Sigmoid colon (tissue), 7 donors: ENCODE results near the gene PEX1. TPM values are rescaled to one million over a fixed set of nuclear protein-coding genes. Genes with fewer than 3 reads are reported as not detected.

Experiments
- DNase-seq: peaks from one replicate; pipeline ENCODE4 v3.0.0-alpha.2; 2019
- H3K27ac ChIP-seq, 4 donors: fragments of 200-600 bp; sonication (generic); one replicate each; pipeline ENCODE4 v1.5.1; 2016 to 2019; ENCODE audit warnings: mild to moderate bottlenecking in 1 of 4
- H3K27me3 ChIP-seq, 3 donors: fragments of 200-600 bp; sonication (generic); one replicate each; pipeline ENCODE4 v1.5.1; 2019; ENCODE audit warnings: mild to moderate bottlenecking in 1 of 3
- H3K36me3 ChIP-seq, 4 donors: fragments of 200-600 bp; sonication (generic); one replicate each; pipeline ENCODE4 v1.5.1; 2016 to 2019
- H3K4me1 ChIP-seq, 4 donors: fragments of 200-600 bp; sonication (generic); one replicate each; pipeline ENCODE4 v1.5.1; 2017 to 2019
- H3K4me3 ChIP-seq, 4 donors: fragments of 200-600 bp; sonication (generic); one replicate each; pipeline ENCODE4 v1.5.1; 2017 to 2019; ENCODE audit warnings: mild to moderate bottlenecking in 2 of 4, moderate library complexity in 1 of 4
- H3K9me3 ChIP-seq, 4 donors: fragments of 200-600 bp in 3 of 4; sonication (generic) in 3 of 4; one replicate each; pipeline versions ENCODE4 v1.5.1 to v1.6.1; 2013 to 2019
- EP300 ChIP-seq, 4 donors: sonication (generic); formaldehyde crosslinking; IDR thresholded peaks; one replicate each; pipeline ENCODE4 v1.6.1; 2017; ENCODE audit warnings: antibody characterized with exemption in 4 of 4
- POLR2A ChIP-seq, 2 donors: fragments of 450-650 bp; IDR thresholded peaks; one replicate each; pipeline ENCODE4 v1.6.1; 2016; ENCODE audit warnings: antibody characterized with exemption in 2 of 2, mild to moderate bottlenecking in 2 of 2, moderate library complexity in 2 of 2
- POLR2AphosphoS5 ChIP-seq, 4 donors: sonication (generic); formaldehyde crosslinking; IDR thresholded peaks; one replicate each; pipeline ENCODE4 v1.6.1; 2017; ENCODE audit warnings: antibody characterized with exemption in 4 of 4
- whole genome bisulfite sequencing, 2 donors: extraction: QIAGEN DNeasy Blood & Tissue Kit; methylation state at CpG; one replicate each; pipeline ENCODE4 v1.1.7; 2013; 5-methylcytosine and 5-hydroxymethylcytosine counted together
- intact Hi-C: fragments of 100-400 bp; cut with DNase I; formaldehyde crosslinking; loops from one replicate; pipeline ENCODE4 v1.15.1; 2023
- polyA plus RNA-seq, 3 donors: library from polyadenylated mRNA; stranded (reverse); fragments of 200-250 nt; gene quantifications; one replicate each; pipeline ENCODE4 v1.2.3, GENCODE V29; 2013
- total RNA-seq, 4 donors: library from RNA; depleted of rRNA; stranded (reverse); fragments of >200 nt; gene quantifications; one replicate each; pipeline ENCODE4 v1.1.0, GENCODE V29; 2016
- TF ChIP-seq, protein P1 (sequence below), 4 experiments: fragments of 450-650 bp in 3 of 4; fragments of 200-600 bp in 1 of 4; IDR thresholded peaks; one replicate each; pipeline ENCODE4 v1.5.1; 2016 to 2019; ENCODE audit warnings: antibody characterized with exemption in 4 of 4, mild to moderate bottlenecking in 3 of 4, moderate library complexity in 2 of 4
- donor health status: healthy with polysubstance abuse.
- donor health status: Bipolar disorder and iron deficiency.
- donor health status: healthy.

PEX1 gene
- total and polyA plus RNA-seq, 7 donors, result 7.4 to 29.0 (median 19.0) TPM

- Histone ChIP-seq H3K4me3 (no peak overlapping the region), H3K27me3 (no peaks in the 10 kb centered on the region), H3K4me1 (no peaks in the 10 kb centered on the region), H3K9me3 (no peaks in the 10 kb centered on the region), H3K36me3 (peaks cover 11 to 78% (median 28%) of the 10 kb centered on the region in 4 donors), H3K27ac (no peak overlapping the region)
- no peak for DNase-seq
- TF ChIP-seq, protein P1, sequence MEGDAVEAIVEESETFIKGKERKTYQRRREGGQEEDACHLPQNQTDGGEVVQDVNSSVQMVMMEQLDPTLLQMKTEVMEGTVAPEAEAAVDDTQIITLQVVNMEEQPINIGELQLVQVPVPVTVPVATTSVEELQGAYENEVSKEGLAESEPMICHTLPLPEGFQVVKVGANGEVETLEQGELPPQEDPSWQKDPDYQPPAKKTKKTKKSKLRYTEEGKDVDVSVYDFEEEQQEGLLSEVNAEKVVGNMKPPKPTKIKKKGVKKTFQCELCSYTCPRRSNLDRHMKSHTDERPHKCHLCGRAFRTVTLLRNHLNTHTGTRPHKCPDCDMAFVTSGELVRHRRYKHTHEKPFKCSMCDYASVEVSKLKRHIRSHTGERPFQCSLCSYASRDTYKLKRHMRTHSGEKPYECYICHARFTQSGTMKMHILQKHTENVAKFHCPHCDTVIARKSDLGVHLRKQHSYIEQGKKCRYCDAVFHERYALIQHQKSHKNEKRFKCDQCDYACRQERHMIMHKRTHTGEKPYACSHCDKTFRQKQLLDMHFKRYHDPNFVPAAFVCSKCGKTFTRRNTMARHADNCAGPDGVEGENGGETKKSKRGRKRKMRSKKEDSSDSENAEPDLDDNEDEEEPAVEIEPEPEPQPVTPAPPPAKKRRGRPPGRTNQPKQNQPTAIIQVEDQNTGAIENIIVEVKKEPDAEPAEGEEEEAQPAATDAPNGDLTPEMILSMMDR (IDR thresholded peaks at IDR 0.05), result no peak
- TF ChIP-seq EP300 (IDR thresholded peaks at IDR 0.05) (no peak), POLR2A (IDR thresholded peaks at IDR 0.05) (no peak), POLR2AphosphoS5 (IDR thresholded peaks at IDR 0.05) (no peak)
- intact Hi-C loops, result no loop called here
- 94 to 97% methylated on average over 2 of the region's 2 CpGs for WGBS, 2 donors
Measured at GRCh38 chr7:92456236-92456635, 72.1 kb downstream of the PEX1 start.

- TF ChIP-seq, protein P1 (IDR thresholded peaks at IDR 0.05), result no peak
- no peak for TF ChIP-seq POLR2A (IDR thresholded peaks at IDR 0.05)
- no peak for TF ChIP-seq POLR2AphosphoS5 (IDR thresholded peaks at IDR 0.05)
- no peak for TF ChIP-seq EP300 (IDR thresholded peaks at IDR 0.05)
- Histone ChIP-seq H3K36me3 (peaks cover 10 to 70% (median 33%) of the 10 kb centered on the region in 4 donors), H3K4me3 (no peak overlapping the region), H3K4me1 (peaks cover 0 to 11% (median 8%) of the 10 kb centered on the region in 4 donors), H3K9me3 (no peaks in the 10 kb centered on the region), H3K27me3 (no peaks in the 10 kb centered on the region), H3K27ac (no peak overlapping the region)
- no peak for DNase-seq
- WGBS, 2 donors, result 96 to 97% methylated on average over 2 of the region's 2 CpGs
- intact Hi-C loops, result no loop called here
Measured at GRCh38 chr7:92451645-92452044, 76.7 kb downstream of the PEX1 start.

DNA sequence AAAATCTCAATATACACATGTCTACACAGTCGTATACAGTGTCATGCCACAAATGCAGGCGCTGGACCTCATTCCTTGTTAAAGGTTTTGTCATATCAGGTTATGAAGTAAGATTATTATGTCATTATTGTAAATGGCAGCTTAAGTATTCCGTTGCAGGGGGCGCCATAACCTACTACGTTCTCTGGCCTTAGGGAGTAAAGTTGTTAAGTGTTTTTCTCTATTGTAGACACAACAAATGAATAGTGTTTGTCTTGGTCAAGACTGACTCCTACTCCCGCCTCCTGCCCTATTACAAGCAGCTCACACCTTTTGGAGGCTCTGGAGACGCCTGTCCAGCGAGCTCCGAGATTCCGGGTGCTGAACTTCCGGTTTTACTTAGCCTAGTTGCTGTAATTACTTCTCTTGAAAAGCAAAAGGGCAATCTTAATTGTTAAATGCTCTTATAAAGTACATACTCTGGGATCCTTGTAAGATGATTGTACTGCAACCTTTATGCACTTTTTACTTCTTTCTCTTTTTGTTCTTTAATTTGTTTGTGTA lies 80.0 kb downstream of the PEX1 start:
- 0 to 1% methylated on average over 11 of the region's 11 CpGs for WGBS, 2 donors
- intact Hi-C loops, result loop anchor here (2.0 to 5.0 kb wide), 4 partner anchors 201 to 1186 kb away; partner anchors contain the start of genes CYP51A1, FZD1 and LRRD1
- Histone ChIP-seq H3K27ac (peak overlapping the region; percentile 93 to 99 (median 97)), H3K4me1 (peaks cover 0 to 11% (median 8%) of the 10 kb centered on the region in 4 donors), H3K4me3 (peak overlapping the region; percentile 93 to 97 (median 94)), H3K27me3 (no peaks in the 10 kb centered on the region), H3K9me3 (no peaks in the 10 kb centered on the region), H3K36me3 (peaks cover 6 to 36% (median 17%) of the 10 kb centered on the region in 4 donors)
- TF ChIP-seq POLR2A (IDR thresholded peaks at IDR 0.05) (no peak), EP300 (IDR thresholded peaks at IDR 0.05) (no peak), POLR2AphosphoS5 (IDR thresholded peaks at IDR 0.05) (peak in 1 of 4 donors; percentile 17)
- TF ChIP-seq, protein P1 (IDR thresholded peaks at IDR 0.05), result peak in 1 of 4 experiments; percentile 18
- DNase-seq, result peak; percentile 74

DNA sequence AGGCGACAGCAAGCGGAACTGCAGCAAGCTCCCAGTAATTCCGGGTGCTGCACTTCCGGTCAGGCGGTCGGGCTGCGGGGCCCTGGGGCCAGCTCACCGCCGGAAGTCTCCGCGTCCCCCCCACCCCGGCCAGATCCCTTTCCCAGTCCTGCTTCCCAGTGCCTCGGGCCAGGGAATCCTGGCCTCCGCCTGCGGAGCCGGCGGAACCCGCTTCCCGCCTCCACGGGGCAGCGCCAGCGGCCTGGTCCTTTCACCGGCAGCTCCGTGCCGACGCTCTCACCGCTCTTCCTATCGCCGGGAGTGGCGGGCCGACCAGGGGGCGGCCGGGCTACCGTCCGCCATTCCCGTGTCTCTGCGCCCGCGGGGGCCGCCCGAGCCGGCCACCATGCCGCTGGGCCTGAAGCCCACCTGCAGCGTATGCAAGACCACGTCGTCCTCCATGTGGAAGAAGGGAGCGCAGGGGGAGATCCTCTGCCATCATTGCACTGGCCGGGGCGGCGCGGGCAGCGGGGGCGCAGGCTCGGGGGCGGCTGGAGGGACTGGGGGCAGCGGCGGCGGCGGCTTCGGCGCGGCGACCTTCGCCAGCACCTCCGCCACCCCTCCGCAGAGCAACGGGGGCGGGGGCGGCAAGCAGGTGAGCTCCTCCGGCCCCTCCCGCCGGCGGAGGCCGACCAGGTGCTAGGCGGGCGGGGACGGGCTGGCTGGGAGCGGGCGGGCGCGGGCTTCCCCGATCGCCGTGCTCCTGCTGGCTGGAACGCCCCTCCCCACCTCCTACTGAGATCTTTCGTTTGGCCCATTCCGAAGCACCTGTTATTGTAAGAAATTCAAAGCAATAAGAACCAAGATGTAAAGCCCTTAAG lies 80.7 kb downstream of the PEX1 start, which contains the start of gene GATAD1:
TSS of gene GATAD1 (plus strand) at position 138 of the 860 bp plus-strand sequence. CDS start at position 386, 248 bp downstream.
- Histone ChIP-seq H3K27me3 (no peaks in the 10 kb centered on the region), H3K36me3 (peaks cover 6 to 29% (median 14%) of the 10 kb centered on the region in 4 donors), H3K9me3 (no peaks in the 10 kb centered on the region), H3K4me1 (peaks cover 0 to 11% (median 8%) of the 10 kb centered on the region in 4 donors), H3K27ac (peak within 1 kb of the TSS; percentile 93 to 99 (median 97)), H3K4me3 (peak within 1 kb of the TSS; percentile 93 to 97 (median 94))
- WGBS, 2 donors, result 0 to 1% methylated on average over 87 of the region's 87 CpGs
- DNase-seq, result peak; percentile 96
- TF ChIP-seq EP300 (IDR thresholded peaks at IDR 0.05) (no peak), POLR2AphosphoS5 (IDR thresholded peaks at IDR 0.05) (peak; percentile 64 to 89 (median 81)), POLR2A (IDR thresholded peaks at IDR 0.05) (peak; percentile 75 to 76)
- TF ChIP-seq, protein P1 (IDR thresholded peaks at IDR 0.05), result peak in 3 of 4 experiments; percentile 84 to 96 (median 92)
- intact Hi-C loops, result loop anchor here (1.0 to 5.0 kb wide), 5 partner anchors 23 to 1185 kb away; partner anchors contain the start of genes CYP51A1, FZD1 and LRRD1
